HTERT RPE-1 (cell line): ENCODE measurements around the gene ADIG.
"Not testable (repeated sequence)": the region's sequence is repeated elsewhere in the genome, so short reads cannot be mapped to it uniquely, and the experiment has no call there.

Source experiments
- in situ Hi-C: fragments of 300-500 bp; cut with MboI; formaldehyde crosslinking; loops from 4 replicates; pipeline ENCODE4 v1.14.3; 2020; ENCODE audit warnings: low sequenced_read_pairs

ADIG gene

DNA sequence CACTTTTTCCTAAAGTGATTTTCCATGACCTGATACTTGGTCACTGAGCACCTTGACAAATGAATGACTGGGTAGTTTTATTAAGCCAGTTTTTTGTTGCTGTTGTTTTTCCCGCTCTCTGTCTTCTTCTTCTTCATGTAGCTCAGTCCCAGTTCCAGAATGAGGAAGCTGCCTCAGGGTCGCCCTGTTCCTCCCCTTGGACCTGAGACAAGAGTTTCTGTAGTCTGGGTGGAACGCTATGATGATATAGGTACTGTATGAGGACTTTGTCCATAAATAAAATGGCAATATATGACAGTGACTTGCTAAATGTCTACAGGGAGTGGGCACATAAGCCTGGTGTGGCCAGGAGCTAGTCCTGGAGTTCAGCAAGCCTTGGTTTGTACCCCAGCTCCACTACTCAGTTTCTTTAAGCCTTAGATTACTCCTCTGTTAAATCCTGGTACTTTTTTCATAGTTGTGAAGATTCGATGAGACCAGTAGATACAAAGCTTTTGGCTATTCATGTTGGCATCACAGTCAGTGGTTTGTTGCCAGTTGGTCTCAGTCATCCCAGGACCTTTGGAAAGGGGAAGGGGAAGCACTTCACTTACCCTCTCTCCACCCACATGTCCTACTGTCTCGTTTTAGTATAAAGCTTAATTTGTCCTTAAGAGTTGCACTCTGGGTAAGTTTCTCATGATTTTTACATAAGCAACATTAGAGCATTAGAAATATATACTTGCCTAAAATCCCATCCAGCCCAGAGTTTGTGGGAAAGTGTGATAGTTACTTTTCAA lies 11.1 kb upstream of the ADIG start:
- in situ Hi-C loops: no loop called here

GRCh38 chr20:38573413-38573812 lies 7.6 kb upstream of the ADIG start:
- in situ Hi-C loops: no loop called here

- in situ Hi-C loops: no loop called here
Measured at GRCh38 chr20:38579219-38579910, 1.6 kb upstream of the ADIG start.

GRCh38 chr20:38579921-38580320 lies 1.1 kb upstream of the ADIG start:
- in situ Hi-C loops: no loop called here

DNA sequence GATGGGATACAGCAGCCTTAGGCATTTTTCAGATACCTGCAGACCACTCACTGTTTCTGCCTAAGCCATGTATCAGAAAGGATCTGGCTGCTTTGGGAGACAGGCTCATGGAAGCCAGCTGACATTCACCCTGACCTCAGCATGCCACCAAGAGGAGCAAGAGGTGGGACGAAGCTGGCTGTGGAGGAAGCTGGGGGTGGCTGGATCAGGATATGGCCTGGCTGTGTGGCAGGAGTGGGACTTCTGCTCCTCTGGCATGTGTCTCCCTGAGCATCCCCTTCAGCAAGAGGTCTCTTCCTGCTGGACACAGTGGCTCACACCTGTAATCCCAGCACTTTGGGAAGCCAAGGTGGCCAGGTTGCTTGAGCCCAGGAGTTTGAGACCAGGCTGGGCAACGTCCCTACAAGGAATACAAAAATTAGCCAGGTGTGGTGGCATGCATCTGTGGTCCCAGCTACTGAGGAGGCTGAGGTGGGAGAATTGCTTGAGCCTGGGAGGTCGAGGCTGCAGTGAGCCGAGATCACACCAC lies 897 bp downstream of the ADIG start:
- in situ Hi-C loops: no loop called here

GRCh38 chr20:38583306-38583705 lies 2.3 kb downstream of the ADIG start:
- in situ Hi-C loops: no loop called here

- in situ Hi-C loops: no loop called here
Measured at GRCh38 chr20:38584099-38584763, 3.2 kb downstream of the ADIG start.

GRCh38 chr20:38585404-38586180 lies 4.6 kb downstream of the ADIG start:
- in situ Hi-C loops: no loop called here

DNA sequence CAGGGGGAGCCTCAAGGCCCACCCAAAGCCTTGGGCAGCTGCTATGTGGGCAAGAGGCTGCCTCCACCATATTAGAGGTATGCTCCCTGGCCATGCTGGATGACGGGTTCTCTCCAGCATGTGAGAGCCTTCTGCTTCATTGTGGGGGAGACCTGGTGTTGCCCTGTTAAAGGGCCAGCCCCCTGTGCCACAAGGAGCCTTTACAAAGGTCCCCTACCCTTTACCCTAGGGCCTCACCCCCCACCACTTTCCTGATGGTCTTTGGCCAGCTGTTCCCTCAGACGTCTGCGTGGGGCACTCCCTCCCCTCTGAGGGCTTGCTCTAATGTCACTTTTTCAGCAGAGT lies 5.2 kb downstream of the ADIG start:
- in situ Hi-C loops: no loop called here

GRCh38 chr20:38588303-38588702 lies 7.3 kb downstream of the ADIG start:
- in situ Hi-C loops: no loop called here

GRCh38 chr20:38589351-38589750 lies 8.4 kb downstream of the ADIG start:
- in situ Hi-C loops: no loop called here

GRCh38 chr20:38589967-38590675 lies 9.1 kb downstream of the ADIG start:
- in situ Hi-C loops: no loop called here

DNA sequence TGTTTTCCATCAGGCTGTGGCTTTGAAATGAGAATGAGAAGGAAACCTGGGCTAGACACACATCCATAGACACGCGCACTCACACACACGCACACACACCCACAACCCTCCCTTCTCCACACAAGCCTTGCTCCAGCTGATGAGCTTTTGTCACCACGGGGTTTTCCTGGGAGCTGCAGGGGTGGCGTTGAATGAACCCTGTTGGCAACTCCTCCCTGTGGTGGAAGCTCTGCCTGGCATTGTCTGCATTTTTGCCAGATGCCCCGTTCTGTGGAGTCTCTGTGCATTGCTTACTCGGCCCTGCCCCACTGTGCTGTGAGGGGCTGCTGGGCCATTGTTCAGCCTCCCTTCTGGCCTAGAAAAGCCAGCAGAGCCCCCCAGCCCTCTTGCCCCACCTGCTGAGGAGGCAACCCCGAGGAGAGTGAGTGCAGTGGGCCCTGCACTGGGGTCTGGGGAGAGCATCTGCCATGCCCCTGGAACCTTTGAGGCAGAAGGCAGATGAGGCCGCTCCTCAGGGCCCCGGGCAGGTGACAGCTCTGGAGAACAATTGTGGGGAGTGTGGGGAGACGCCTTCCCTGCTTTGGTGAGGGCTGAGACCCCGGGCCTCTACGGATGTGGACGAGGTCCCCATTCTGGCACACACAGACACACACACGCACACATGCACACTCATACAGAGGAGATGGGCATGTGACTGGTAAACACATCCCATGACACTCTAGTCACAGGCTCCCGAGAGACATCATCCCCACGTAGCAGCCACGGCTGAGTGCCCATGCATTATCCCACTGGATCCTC lies 9.9 kb downstream of the ADIG start:
- in situ Hi-C loops: no loop called here

DNA sequence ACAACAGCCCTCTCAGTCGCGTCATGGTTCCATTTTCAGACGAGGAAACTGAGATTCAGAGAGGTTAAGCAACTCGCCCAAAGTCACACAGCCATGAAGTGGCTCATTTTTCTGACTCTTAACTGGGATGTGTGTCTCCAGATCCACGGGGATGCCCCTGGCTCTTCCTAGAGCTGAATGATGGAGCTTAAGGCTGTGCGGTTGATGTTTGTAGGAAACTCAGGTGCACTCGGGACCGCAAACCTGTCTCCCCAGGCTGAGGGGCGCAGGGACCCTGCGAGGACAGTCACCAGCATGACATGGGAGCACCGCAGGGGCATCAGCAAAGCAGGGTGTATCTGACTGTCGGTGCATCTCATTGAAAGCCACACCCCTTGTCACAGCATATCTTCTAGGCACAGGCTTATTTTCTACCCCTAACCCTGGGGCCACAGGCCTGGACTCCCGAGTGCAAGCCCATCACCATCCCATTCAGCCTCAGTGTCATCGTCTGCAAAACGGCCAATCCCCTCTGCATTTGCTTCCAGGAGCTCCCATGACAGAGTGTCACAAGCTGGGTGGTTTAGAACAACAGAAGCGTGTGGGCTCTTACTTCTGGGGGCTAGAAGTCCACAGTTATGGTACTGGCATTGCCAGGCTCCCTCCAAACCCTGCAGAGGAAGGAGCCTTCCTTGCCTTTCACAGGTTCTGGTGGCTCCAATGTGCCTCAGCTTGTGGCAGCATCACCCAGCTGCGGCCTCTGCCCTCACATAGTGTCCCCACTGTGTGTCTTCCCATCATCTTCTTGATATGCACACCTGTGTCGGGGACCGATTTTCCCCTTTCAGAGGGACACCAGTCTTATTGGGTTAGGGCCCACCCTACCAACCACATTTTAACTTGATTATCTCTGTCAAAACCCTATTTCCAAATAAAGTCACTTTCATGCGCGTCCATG lies 10.7 kb downstream of the ADIG start:
- in situ Hi-C loops: no loop called here

- in situ Hi-C loops: not testable (repeated sequence)
Measured at GRCh38 chr20:38592411-38592790, 11.4 kb downstream of the ADIG start.

DNA sequence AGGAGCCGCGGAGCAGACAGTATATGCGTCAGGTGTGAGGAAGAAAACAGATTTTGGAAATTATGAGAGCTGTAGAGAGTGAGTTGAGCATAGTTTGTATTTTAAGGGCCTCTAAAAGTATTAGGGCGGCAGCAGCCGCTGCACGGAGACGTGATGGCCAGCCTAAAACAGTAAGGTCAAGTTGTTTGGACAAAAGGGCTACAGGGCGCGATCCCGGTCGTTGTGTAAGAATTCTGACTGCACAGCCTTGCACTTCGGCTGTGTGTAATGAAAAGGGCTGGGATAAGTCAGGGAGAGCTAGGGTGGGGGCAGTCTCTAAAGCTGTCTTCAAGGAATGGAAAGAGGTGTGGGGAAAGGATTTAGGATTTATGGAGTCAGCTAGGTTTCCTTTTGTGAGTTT lies 13.3 kb downstream of the ADIG start:
- in situ Hi-C loops: not testable (repeated sequence)

GRCh38 chr20:38595886-38596285 lies 14.9 kb downstream of the ADIG start:
- in situ Hi-C loops: not testable (repeated sequence)

DNA sequence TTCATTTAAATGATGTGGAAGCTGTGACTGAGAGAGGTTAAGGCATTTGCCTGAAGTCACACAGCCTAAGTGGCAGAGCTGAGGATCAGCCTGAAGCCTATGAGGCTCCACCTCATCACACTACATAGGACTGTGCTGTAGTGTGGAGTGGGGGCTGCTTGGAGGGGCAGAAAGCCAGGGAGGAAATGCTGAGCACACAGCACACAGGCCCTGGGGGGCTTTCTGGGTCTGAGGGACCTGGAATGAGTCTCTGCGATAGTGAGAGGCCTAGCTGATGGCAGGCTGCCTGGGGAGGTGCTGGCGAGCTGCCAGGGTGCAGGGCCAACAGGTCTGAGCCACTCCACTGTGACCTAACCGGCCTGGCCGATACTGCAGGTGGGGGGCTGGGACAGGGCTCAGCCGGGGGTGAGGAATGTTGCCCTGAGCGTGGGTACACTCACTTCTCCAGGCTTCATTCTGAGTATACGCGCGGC lies 18.4 kb downstream of the ADIG start:
- in situ Hi-C loops: no loop called here
